Muscle of back (tissue), 11 donors: Measurements from ENCODE around the gene MMD. TPM values are rescaled to one million over a fixed set of nuclear protein-coding genes. Genes with fewer than 3 reads are reported as not detected.
A peak's percentile ranks its signal among the peaks of the same experiment; 100 is the strongest.
"Not testable (repeated sequence)": the region's sequence is repeated elsewhere in the genome, so short reads cannot be mapped to it uniquely, and the experiment has no call there.

Source experiments
- DNase-seq, 3 donors: peaks; one replicate each; pipeline versions ENCODE4 v3.0.0 to v3.0.0-alpha.2; 2013
- polyA plus RNA-seq, 10 donors: library from polyadenylated mRNA; unstranded; fragments of 120-200 nt; gene quantifications; one replicate each; pipeline ENCODE4 v1.2.1, GENCODE V29; 2013; ENCODE audit not compliant: insufficient read length in 10 of 10

Gene MMD
- polyA plus RNA-seq, 10 donors, result 11.7 to 19.2 (median 16.3) TPM

- DNase-seq, result no peak
These were observed 1.9 kb upstream of the MMD start for GRCh38 chr17:55423535-55423934.

- not testable (repeated sequence) for DNase-seq
These were observed 1.2 kb upstream of the MMD start for GRCh38 chr17:55422828-55423164.

DNA sequence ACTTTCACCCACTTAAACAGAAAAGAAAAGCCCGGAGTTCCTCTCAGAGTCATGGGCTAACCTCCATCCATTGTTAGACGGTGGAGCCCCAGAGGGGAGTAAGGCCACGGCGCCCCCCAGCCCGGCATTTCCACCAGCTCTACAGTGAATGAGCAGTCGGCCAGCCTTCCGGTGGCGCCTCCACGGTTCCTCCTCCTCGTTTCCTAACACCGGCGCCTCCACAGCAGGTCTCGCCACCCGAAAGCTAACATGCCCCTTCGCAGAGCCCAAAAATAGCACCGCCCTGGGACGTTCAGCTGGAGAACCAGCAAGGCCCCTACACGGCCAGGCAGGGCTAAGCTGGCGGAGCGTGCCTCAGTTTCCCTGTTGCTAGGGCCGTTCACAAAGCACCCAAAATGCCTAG is 858 bp downstream of the MMD start:
- peak in 2 of 3 donors; percentile 17 to 64 for DNase-seq

- DNase-seq, result peak in 1 of 3 donors; percentile 23
These were observed 1.4 kb downstream of the MMD start for GRCh38 chr17:55420067-55420775.

DNA sequence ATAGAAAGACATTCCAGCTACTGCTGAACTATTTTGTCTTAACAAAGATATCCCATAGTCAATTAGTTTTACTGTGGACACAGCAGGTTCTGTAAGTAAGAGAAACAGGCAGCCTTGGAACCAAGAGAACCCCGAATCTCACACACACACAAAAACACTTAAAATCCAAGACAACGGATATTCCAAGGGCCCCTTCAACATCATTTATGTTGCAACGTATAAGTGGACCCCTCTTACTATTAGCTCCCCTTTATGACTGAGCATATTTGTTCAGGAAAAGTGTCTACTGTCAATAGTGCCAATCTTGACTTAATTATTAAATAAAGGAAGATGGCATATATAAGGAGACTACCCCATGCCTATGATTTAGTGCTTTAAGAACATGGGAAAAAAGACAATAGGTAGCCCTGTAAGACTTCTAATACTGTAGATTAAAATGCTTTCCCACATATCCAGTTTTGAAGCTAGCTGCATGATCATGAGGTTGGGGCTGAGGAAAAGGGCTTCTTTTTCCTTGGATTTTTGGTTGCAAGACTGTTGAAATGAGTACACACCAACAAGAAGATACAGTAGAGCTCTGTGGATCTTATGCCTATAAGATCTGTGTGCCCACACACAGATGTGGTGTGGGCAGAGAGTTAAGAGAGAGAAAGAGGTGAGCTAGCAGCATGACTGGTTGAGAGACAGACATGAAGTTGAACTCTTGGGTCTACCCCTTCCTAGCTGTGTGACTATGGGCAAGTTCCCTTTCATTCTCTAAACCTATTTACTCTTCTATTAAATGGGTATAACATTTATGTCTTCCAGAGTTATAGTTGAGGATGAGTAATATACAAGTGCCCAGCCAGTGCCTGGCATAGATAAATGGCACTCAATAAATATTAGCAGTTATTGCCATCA is 3.0 kb downstream of the MMD start:
- DNase-seq, result no peak

DNA sequence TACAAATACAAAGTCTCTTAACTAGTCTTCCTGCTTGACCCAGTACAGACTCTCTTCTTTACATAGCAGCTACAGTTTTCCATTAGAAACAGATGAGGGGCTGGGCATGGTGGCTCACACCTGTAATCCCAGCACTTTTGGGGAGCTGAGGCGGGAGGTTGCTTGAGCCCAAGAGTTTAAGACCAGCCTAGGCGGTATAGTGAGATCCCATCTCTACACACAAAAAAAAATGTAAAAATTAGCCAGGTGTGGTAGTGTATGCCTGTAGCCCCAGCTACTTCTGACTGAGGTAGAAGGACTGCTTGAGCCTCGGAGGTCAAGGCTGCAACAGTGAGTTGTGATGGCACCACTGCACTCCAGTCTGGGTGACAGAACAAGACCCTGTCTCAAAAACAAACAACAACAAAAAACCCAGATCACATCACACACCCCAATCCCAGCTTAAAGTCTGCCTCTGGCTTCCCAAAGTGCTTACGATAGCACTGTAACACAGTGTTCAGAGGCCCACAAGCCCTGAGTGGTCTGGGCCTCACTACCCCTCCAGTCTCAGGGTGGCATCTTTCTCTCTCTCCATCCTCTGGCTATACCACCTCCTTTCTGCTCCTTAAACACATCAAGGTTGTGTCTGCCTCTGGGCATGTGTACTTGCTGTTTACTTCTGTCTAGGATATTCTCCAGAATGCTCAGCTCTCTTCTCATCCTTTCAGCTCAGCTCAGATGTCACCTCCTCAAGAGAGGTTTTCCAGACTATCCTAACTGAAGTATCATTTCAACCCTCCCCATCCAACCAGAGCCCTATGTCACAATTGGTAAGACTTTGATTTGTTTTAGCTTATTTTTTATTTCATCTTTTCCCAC is 4.0 kb downstream of the MMD start:
- no peak for DNase-seq

GRCh38 chr17:55416470-55417052 is 5.1 kb downstream of the MMD start:
- DNase-seq, result no peak

GRCh38 chr17:55416000-55416399 is 5.6 kb downstream of the MMD start:
- DNase-seq, result no peak

- no peak for DNase-seq
These were observed 6.7 kb downstream of the MMD start for GRCh38 chr17:55414983-55415382.

GRCh38 chr17:55413825-55414489 is 7.7 kb downstream of the MMD start:
- DNase-seq, result no peak

- DNase-seq, result no peak
These were observed 10.2 kb downstream of the MMD start for GRCh38 chr17:55411463-55411855.

DNA sequence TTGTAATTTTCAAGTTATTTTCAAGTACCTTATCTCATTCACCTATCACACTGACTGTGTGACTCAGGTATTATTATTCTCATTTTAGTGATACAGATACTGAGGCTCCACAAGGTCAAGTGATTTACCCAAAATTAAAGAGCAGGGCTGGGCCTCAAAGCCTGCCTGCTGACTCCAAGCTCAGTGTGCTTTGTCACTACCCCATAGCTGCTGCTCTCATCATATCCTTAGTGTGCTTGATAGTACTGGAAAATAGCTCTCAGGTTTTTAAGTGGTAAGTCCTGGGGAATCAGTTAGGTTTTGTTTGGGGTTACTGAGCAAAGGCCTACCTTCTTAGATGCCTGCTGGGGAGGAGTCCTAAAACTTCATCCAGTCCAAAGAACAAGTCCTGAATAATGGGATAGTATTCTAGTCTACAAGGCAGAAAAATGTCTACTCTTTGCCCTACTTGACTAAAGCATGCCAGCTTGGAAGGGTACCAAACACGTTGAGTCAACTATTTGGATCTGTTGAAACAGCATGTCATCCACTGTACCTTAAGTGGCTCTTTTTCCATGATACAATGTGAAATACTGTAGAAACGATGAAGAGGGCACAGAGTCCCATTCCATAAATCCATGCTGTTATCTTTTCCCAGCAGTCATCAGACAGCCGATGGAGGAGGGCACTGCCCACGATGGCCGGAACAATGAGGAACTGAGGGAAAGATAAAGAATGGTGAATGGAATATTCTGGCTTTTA is 10.7 kb downstream of the MMD start:
- no peak for DNase-seq

DNA sequence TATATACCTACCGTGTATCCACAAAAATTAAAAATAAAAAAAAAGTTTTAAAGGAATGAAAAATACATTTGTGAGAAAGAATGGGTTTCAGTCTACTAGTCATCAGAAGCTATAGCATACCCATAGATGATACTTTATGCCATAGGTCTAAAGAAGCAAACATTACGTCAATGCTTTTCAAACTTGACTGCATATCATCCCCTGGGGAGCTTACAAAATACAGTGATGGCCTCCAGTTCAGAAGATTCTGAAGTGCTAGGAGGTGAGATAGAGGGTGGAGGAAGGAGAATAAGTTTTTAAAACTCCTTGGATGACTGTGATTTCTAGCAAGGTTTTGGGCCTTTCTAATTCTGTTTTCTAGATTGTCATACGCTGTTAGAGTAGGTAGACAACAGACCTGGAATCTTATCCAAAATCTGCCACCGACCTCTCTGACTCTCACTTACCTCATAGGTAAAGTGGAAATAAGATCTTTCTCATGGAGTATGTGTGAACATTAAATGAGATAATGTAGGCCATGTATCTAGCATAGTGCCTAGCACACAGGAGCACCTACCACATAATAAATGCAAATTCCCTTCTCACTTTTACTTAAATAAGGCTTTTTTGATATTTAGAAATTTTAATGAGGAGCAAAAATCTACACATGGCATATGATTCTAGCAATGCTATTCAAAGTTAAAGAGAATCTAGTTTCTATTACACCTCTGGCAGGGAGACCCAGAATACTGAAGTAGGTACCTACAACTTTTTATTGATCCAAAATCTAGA is 12.4 kb downstream of the MMD start:
- no peak for DNase-seq

- no peak for DNase-seq
These were observed 13.7 kb downstream of the MMD start for GRCh38 chr17:55407641-55408566.

- DNase-seq, result no peak
These were observed 16.0 kb downstream of the MMD start for GRCh38 chr17:55405600-55405999.

- DNase-seq, result not testable (repeated sequence)
These were observed 17.4 kb downstream of the MMD start for GRCh38 chr17:55404197-55404596.

DNA sequence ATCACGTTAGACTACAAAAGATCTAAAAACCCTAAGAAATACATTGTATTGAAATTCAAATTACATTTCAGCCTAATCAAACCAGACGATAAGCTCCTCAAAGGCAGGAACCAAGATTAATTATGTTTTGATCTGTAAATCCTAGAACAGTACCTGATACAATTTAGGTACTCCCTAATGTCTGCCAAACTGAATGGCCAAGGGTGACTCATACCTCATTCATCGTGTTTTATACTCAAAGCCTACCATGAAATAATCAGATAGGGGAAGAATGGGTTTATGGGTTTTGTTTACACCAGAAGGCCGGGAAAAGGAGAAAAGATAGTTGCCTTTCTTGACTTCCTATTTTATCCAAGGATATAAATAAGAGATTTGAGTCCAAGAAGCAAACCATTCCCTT is 19.3 kb downstream of the MMD start:
- no peak for DNase-seq

GRCh38 chr17:55398689-55399088 is 22.9 kb downstream of the MMD start:
- DNase-seq, result peak in 1 of 3 donors; percentile 6
